GF-D8 (cell line): ENCODE data around the gene ABAT.
"Not testable (repeated sequence)": the region's sequence is repeated elsewhere in the genome, so short reads cannot be mapped to it uniquely, and the experiment has no call there.

Source experiments
- DNase-seq: peaks from one replicate; lab custom pipeline; 2025; lab: John Stamatoyannopoulos, UW

Gene ABAT

GRCh38 chr16:8649829-8650554 lies 24.4 kb upstream of the ABAT start:
- no peak for DNase-seq

- DNase-seq, result not testable (repeated sequence)
Observed at GRCh38 chr16:8651958-8652357, 22.5 kb upstream of the ABAT start.

- DNase-seq, result peak; percentile 9
Observed at GRCh38 chr16:8655184-8655717, 19.2 kb upstream of the ABAT start.

DNA sequence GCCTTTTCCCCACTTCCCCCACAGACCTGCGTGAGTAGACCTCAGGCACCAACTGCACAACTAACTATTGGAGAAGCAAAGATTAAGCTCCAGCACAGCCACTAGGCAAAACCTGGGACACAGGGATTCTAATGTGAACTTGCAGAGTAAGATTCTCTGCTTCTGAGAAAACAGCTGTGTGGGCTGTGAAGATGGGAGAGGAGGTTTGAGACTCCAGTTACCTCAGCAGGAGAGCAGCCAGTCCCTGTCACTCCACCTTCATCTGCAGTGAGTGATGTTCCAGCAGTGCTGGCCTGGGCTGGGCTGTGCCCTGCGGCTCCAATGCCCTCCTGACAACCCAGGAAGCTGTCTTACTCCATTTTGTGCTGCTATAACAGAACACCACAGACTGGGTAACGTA lies 18.0 kb upstream of the ABAT start:
- no peak for DNase-seq

- DNase-seq, result no peak
Observed at GRCh38 chr16:8660841-8661301, 13.5 kb upstream of the ABAT start.

- DNase-seq, result no peak
Observed at GRCh38 chr16:8661703-8662102, 12.7 kb upstream of the ABAT start.

DNA sequence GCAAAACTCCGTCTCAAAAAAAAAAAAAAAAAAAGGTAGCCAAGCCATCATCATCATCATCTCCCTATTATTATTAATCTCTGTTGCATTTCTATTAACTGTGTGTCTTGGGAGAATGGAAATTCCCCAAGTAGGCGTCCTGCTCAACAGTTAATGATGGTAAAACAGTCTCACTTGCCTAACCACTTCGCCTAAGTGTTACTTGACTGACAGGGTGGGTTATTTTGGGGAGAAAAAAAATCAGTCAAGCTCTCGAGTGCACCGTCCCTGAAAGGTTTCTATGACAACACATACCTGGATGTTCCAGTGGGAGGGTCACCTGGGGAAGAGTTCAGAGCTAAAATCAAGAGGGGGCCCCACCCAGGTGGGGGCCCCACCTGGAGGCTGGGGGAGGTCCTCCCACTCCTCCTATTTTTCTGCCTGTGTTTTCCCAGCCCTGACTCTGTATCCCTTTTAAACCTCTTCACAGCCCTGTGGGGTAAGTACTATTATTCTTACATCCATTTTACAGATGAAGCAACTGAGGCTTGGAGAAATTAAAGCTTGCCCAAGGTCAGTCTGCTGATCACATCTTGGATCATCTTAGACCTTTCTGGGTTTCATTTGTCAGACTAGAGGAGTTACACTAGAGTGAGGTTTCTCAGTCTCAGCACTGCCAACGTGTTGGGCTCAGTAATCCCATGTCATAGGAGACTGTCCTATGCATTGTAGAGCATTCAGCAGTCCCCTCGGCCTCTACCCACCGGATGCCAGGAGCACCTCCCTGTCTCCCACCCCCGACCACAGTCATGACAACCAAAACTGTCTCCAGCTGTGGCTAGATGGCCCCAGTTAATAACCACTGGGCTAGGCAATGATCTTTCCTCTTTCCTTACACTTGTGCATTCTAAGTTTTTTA lies 11.0 kb upstream of the ABAT start:
- no peak for DNase-seq

GRCh38 chr16:8665529-8665928 lies 8.9 kb upstream of the ABAT start:
- no peak for DNase-seq

GRCh38 chr16:8667492-8667891 lies 6.9 kb upstream of the ABAT start:
- no peak for DNase-seq

GRCh38 chr16:8668113-8668512 lies 6.3 kb upstream of the ABAT start:
- DNase-seq, result no peak

DNA sequence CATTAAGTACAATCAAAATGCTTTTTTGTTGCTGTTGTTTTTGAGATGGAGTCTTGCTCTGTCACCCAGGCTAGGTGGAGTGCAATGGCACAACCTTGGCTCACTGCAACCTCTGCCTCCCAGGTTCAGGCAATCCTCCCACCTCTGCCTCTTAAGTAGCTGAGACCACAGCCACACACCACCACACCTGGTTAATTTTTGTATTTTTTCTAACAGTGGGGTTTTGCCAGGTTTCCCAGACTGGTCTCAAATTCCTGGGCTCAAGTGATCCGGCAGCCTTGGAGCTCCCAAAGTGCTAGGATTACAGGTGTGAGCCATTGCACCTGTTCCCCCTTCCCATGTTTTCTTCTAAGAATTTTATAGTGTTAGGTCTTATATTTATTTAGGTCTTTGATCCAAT lies 4.9 kb upstream of the ABAT start:
- DNase-seq, result no peak

DNA sequence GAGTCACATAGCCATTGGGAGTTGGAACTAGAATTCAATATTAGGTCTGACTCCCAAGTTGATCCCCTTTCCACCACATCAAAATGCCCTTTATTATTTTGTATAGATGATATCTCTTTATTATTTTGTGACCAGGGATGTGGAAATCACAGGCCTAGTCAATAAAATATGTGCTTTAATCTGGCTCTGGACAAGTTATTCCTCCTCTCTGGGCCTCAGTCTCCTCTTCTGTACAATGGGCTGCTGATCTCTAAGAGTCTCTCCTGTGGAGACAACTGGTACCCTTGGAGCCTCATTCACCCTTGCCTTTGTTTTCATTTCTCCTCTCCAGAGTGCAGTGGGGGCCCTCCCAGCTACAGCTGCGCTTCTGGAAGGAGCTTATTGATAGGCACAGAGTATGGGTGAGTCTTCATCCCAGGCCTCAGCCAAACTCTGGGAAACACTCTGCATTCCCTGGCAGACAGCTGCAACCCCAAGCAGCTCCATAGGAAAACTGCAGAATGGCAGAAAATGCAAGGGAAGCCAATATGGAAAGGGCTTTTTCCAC lies 4.3 kb upstream of the ABAT start:
- DNase-seq, result no peak

DNA sequence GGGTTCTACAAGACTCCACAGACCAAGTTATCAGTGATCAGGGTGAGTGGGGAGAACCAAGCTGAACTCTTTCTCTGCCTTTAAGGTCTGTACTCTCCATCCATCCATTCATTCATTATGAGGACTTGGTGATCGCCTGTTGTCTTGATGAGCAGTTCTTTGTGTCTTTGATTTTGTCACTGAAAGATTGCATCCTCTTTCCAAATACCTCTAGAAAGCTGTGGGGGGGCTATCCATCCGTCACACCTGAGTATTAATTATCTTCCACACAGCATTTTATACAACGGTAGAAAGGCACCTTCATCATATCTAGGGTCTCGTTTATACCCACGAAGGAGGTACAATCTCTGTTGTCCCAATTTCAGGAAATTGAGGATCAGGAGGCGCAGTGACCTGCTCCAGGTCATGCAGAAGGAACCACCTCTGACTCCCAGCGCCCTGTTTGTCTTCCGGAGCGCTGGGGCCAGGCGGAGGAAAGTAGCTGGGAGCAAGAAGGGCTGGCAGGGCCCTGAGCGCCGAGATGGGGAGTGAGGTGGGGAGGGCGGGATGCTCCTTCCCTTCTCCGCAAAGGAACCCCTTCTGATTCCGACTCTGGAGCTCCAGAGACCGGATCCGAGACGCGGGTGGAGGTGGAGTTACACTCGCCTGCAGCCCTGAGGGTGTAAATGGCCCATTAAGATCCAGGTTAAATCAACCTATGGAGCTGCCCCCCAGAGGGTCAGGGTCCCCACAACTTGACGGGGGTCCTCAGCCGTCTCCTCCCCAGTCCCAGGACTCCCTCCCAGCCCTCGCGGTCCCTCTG lies 605 bp upstream of the ABAT start:
- DNase-seq, result no peak

DNA sequence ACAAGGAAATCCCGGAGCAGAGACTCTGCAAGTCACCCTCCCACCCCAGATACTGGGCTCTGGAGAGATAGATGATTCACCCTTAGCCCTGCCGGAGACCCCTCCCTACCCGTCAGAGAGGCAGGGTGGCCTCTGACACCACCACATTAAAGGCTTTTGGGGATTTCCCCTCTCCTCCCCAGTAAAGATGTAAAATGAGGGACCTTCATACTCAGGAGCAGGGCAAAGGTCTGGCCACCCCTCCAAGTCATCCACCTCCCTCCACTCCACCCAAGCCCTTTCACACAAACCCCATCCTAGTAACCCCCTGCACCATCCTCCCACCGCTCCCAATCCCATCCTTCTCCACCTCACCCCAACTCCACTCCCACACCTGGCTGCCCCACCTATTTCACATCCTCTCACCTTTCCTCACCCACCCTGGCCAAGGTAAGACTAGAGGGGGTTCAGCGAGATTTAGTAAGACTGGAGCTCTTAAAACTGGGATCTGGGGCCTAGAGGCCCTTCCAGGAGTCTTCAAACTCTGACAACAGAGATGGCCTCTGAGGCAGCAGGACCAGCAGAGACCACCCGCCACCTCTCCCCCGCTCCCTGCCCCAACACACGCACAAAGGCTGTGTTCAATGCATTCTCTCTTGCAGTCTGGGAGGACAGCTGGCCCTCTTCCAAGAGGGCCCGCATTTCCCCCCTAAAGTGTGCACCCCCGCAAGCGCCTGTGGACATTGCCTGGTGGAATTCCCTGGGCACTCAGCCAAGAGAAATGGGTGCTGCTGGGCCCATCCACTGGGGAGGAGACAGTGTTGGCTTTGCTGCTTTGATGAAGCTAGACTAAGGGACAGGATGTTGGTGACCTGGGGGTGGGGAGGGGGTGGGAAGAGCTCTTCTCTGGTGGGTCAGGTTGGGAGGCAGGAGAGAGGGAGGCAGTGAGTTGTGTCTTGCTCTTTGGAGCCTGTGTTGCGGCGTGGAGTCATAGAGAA lies 1.1 kb downstream of the ABAT start:
- DNase-seq, result no peak

DNA sequence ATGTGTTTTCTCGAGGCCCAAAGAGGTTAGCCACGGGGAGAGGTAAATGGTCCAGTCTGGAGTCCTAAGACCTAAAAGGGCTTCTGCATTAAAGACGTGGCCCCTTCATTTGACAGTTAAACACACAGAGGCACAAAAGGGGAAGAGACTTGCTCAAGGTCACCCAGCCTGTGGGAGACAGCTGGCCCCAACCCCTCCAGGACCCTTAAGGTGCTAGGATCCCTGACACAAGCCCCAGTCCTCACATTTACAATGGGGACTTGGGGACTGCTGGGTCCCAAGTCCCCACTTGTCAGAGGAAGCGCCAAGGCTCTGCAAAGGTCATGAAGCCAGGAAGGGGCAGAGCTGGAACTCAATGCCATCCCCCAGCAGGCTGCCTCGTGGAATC lies 1.7 kb downstream of the ABAT start:
- DNase-seq, result no peak

GRCh38 chr16:8676737-8677375 lies 2.4 kb downstream of the ABAT start:
- DNase-seq, result no peak

DNA sequence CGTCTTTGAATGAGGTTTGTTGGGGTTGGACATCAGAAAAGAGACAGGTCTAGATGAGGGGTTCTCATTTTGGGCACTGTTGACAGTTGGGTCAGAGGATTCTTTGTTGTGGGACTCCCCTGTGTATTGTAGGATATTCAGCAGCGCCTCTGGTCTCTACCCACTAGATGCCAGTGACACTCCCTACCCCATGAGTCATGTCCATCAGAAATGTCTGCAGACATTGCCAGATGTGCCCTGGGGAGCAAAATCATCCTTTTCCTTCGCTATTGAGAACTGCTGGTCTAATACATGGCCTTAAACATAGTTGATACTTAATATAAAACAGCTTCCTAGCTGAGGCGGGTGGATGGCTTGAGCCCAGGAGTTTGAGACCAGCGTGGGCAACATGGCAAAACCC lies 3.1 kb downstream of the ABAT start:
- no peak for DNase-seq

DNA sequence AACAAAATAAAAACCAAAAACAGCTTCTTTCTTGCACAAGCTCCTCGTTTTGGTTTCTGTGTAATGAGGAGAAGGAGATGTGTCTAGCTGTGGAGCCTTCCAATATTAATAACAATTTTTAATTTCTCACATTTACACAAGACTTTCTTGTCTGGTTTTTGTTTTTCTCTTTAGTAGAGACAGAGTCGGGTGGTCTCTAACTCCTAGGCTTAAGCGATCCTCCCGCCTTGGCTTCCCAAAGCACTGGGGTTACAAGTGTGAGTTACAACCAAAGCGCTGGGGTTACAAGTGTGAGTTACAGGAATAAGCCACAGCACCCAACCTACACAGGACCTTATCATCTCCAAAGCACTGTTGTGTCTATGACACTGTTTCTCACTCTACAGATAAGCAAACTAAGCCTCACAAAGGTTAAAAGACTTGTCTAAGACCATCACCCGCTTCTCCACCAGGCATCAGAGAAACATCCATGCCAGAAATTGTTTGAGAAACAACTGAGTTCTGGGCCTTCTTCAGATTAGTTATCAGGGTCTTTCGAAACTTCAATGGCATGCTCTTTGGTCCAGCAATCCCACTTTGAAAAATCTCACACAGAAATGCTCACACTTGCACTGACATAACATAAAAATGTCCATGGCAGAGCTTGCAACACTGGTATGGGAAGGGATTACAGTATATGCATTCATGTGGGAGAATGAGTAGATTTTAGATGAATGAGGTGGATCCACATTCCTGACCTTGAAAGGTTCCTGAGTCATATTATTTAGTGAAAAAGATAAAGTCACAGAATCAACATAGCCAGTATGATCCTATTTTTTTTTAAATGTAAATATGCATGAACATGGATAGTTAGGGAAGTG lies 3.9 kb downstream of the ABAT start:
- DNase-seq, result no peak

GRCh38 chr16:8679151-8679550 lies 4.7 kb downstream of the ABAT start:
- DNase-seq, result no peak
